Measurements from ENCODE around the gene CACNG5.

CACNG5 gene

GRCh38 chr17:66810951-66811682 is 23.8 kb upstream of the CACNG5 start:
- TF ChIP-seq ZNF274 (IDR thresholded peaks at IDR 0.05; ENCODE audit: low read depth, low read length) = no peak
- no peak overlapping the region for H3K4me3 ChIP-seq (ENCODE audit: low read length)

- no peak for TF ChIP-seq ZNF274 (IDR thresholded peaks at IDR 0.05; ENCODE audit: low read depth, low read length)
These were observed 23.2 kb upstream of the CACNG5 start for GRCh38 chr17:66811683-66812054.

DNA sequence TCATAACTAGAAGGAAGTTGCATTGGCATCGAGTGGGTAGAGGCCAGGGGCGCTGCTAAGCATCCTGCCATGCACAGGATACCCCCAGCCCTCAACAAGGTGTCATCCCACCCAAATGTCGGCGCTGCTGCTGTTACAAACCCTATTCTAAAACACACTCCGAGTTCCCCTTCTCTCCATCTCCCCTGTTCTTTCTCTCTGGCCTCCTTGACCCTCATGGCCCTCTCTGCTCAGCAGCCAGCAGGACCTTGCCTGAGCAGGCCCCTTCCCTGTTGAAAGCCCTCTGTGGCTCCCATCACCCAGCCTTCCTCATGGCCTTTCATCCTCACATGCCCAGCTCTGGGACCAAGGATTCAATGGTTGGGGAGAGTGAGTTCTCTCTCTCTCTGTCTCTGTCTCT is 22.3 kb upstream of the CACNG5 start:
- H3K4me3 ChIP-seq (ENCODE audit: low read length) = no peak overlapping the region
- no peak for TF ChIP-seq ZNF274 (IDR thresholded peaks at IDR 0.05; ENCODE audit: low read depth, low read length)

More at GRCh38 chr17:66811683-66812054, 23.2 kb upstream of the CACNG5 start:
- H3K4me3 ChIP-seq (ENCODE audit: low read length) = no peak overlapping the region

GRCh38 chr17:66813296-66813695 is 21.6 kb upstream of the CACNG5 start:
- H3K4me3 ChIP-seq (ENCODE audit: low read length) = no peak overlapping the region
- no peak for TF ChIP-seq ZNF274 (IDR thresholded peaks at IDR 0.05; ENCODE audit: low read depth, low read length)

- H3K4me3 ChIP-seq (ENCODE audit: low read length) = no peak overlapping the region
- TF ChIP-seq ZNF274 (IDR thresholded peaks at IDR 0.05; ENCODE audit: low read depth, low read length) = no peak
These were observed 20.9 kb upstream of the CACNG5 start for GRCh38 chr17:66814026-66814425.

DNA sequence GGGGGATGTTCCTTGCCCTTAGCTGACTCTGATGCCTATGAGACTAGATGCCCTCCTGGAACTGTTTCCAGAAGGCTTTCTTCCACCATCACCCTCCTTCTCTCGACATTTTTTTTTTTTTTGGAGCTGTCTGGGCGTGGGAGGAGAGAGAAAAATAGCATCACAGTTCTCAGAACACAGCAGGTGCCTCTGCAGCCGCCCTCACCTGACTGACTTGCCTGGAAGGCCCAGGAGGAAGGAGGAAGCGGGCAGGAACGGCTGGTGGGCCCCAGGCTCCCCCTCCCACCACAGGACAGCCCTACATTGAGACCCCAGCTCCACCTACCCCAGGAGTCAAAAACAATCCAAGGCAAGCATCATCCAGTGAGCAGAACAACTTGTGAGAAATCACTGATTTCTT is 20.3 kb upstream of the CACNG5 start:
- no peak overlapping the region for H3K4me3 ChIP-seq (ENCODE audit: low read length)
- TF ChIP-seq ZNF274 (IDR thresholded peaks at IDR 0.05; ENCODE audit: low read depth, low read length) = no peak

GRCh38 chr17:66817750-66818149 is 17.2 kb upstream of the CACNG5 start:
- no peak overlapping the region for H3K4me3 ChIP-seq (ENCODE audit: low read length)
- no peak for TF ChIP-seq ZNF274 (IDR thresholded peaks at IDR 0.05; ENCODE audit: low read depth, low read length)

- TF ChIP-seq ZNF274 (IDR thresholded peaks at IDR 0.05; ENCODE audit: low read depth, low read length) = no peak
- H3K4me3 ChIP-seq (ENCODE audit: low read length) = no peak overlapping the region
These were observed 15.5 kb upstream of the CACNG5 start for GRCh38 chr17:66819466-66819865.

- no peak for TF ChIP-seq ZNF274 (IDR thresholded peaks at IDR 0.05; ENCODE audit: low read depth, low read length)
These were observed 12.9 kb upstream of the CACNG5 start for GRCh38 chr17:66822009-66822408.

DNA sequence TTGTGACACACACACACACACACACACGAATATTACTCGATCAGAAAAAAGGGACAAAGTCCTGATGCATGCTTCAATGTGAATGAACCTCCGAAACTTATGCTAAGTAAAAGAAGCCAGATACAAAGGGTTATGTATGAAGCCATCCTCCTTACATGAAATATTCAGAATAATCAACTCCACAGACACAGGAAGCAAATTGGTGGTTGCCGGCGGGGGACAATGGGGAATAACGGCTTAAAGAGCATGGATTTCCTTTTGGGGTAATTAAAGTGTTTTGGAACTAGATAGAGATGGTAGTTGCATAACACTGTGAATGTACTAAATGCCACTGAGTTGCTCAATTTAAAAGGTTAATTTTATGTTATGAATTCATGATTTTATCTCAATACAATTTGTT is 8.1 kb upstream of the CACNG5 start:
- TF ChIP-seq ZNF274 (IDR thresholded peaks at IDR 0.05; ENCODE audit: low read depth, low read length) = no peak

More at GRCh38 chr17:66822009-66822408, 12.9 kb upstream of the CACNG5 start:
- no peak overlapping the region for H3K4me3 ChIP-seq (ENCODE audit: low read length)

DNA sequence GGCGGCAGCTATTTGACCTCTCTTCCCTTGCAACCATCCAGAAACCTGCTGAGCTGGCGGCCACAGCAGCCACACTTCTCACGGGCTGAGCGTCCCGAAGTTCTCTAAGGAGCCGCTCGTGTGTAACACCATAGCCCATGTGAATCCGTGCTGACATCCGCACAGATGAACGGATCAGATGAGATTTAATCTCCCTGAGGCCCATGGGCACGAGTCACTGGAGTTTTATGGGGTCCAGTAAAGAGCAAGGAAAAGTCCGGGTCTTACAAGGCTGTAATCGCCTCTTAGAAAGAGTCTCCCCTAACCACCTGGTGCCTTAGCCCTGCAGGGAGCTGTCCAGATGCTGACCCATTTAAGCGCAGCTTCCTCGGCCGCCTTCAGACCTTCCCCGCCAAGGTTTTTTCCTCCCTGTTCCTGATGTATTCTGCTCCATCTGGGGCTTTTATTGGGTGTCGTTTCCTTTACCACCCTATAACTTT is 5.5 kb upstream of the CACNG5 start:
- H3K4me3 ChIP-seq (ENCODE audit: low read length) = no peak overlapping the region
- TF ChIP-seq ZNF274 (IDR thresholded peaks at IDR 0.05; ENCODE audit: low read depth, low read length) = no peak

More for the DNA sequence above, 8.1 kb upstream of the CACNG5 start:
- H3K4me3 ChIP-seq (ENCODE audit: low read length) = no peak overlapping the region

DNA sequence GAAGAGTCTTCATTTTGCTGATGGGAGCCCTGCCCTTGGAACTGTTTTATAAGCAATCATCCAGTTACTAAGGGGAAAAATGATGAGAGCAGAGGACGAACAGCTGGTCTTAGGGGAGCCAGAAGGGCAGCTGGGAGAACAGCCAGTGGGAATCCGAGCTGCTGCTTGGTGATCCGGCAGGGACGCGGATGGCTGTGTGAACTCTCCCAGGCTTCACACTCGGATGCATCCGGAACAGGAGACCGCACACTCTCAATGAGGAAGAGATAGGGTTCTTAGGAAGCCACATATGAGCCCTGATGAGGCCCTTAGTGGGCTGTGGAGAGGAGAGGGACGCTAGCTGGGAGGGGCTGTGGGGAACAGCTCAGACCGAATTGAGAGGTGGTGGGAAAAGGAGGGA is 5.0 kb upstream of the CACNG5 start:
- no peak overlapping the region for H3K4me3 ChIP-seq (ENCODE audit: low read length)
- TF ChIP-seq ZNF274 (IDR thresholded peaks at IDR 0.05; ENCODE audit: low read depth, low read length) = no peak

DNA sequence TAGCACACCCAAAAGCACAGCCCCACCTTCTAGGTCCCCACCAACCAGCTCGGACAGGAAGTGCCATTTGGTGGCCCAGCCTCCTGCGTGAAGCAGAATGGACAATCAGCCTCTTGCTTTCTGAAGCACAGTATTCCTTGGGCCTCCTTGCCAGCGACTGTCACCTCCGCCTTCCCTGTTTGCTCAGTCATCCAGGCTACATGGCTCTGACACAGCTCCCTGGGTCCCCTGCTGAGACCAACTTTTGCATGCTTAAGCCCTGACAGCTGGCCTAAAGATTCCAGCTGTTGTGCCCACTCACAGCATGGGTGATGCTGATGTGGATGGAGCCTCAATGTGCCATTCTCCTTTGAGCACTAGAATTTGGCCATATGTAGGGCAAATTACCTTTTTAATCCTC is 4.5 kb upstream of the CACNG5 start:
- no peak overlapping the region for H3K4me3 ChIP-seq (ENCODE audit: low read length)
- no peak for TF ChIP-seq ZNF274 (IDR thresholded peaks at IDR 0.05; ENCODE audit: low read depth, low read length)

DNA sequence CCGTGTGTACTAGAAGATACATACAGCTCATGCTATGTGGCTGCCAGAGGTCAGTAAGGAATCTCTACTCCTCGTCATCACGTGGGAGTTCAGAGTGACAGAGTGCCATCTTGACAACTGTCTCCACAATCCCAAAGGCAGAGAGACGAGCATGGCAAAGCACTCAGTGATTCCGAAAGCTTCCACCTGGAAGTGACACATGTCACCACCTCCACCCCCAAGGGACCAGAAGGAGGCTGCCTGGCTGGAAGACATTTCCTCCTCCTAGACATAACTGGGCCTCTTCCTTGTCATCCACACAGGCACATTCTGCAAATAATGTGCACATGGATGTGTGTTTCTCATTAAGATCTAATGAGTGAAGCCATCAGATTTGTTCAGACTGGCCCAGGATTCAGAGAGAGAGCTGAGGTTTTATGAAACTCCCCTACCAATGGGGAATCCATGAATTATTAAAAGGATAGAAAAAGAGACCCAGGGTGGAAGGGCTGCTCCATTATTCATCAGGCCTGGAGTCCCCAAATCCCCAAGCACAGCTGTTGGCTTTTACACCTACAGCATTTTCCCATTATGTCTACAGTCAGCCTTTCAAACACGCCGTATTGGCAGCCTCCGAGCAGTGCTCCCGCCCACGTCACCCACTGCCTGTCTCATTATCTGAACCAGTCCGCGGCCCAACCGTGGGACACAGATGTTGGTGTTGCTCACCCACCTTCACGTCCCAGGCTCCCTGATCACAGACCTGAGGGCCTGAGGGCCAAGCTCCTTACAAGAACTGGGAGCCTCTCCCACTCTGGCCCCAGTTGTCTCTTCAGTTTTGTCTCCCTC is 3.3 kb upstream of the CACNG5 start:
- TF ChIP-seq ZNF274 (IDR thresholded peaks at IDR 0.05; ENCODE audit: low read depth, low read length) = no peak
- H3K4me3 ChIP-seq (ENCODE audit: low read length) = no peak overlapping the region

- H3K4me3 ChIP-seq (ENCODE audit: low read length) = no peak overlapping the region
- TF ChIP-seq ZNF274 (IDR thresholded peaks at IDR 0.05; ENCODE audit: low read depth, low read length) = no peak
These were observed 1.7 kb upstream of the CACNG5 start for GRCh38 chr17:66833201-66833600.

Data from GM08714 (cell line).